Prostate gland (tissue), 1 donor: ENCODE results near the gene ERC2.

Experiments used
- POLR2A ChIP-seq: fragments of 450-650 bp; IDR thresholded peaks from one replicate; pipeline ENCODE4 v1.6.1; 2016; ENCODE audit warnings: antibody characterized with exemption, mild to moderate bottlenecking
- POLR2AphosphoS5 ChIP-seq: sonication (generic); formaldehyde crosslinking; IDR thresholded peaks from one replicate; pipeline ENCODE4 v1.6.1; 2017; ENCODE audit warnings: antibody characterized with exemption

- TF ChIP-seq POLR2A = no peak
- TF ChIP-seq POLR2AphosphoS5 = no peak
Observed at GRCh38 chr3:56187051-56187450, 281.2 kb downstream of the ERC2 start.
